D341Med (cell line): ENCODE results near the gene SMIM44.

Experiments used
- DNase-seq: peaks from one replicate; pipeline ENCODE4 v3.0.0; 2012; ENCODE audit warnings: low spot score

Gene SMIM44

GRCh38 chr19:3500429-3501101 lies 17.3 kb upstream of the SMIM44 start, which contains the start of gene DOHH:
Gene DOHH, minus strand, starts transcription at chr19:3500674. Its CDS starts 3,860 bp downstream, at chr19:3496814.
- peak; percentile 97 for DNase-seq

GRCh38 chr19:3499738-3500428 lies 16.6 kb upstream of the SMIM44 start:
- DNase-seq = peak; percentile 41

GRCh38 chr19:3497757-3498520 lies 14.7 kb upstream of the SMIM44 start:
- DNase-seq = no peak

GRCh38 chr19:3496392-3497273 lies 13.4 kb upstream of the SMIM44 start:
- no peak for DNase-seq

- DNase-seq = peak; percentile 25
Measured at GRCh38 chr19:3494559-3494958, 11.3 kb upstream of the SMIM44 start.

- DNase-seq = peak; percentile 76
Measured at GRCh38 chr19:3494051-3494450, 10.8 kb upstream of the SMIM44 start.

GRCh38 chr19:3493651-3494050 lies 10.4 kb upstream of the SMIM44 start:
- DNase-seq = peak; percentile 28

- DNase-seq = no peak
Measured at GRCh38 chr19:3492919-3493318, 9.7 kb upstream of the SMIM44 start.

- DNase-seq = peak; percentile 25
Measured at GRCh38 chr19:3492131-3492839, 9.0 kb upstream of the SMIM44 start.

- DNase-seq = peak; percentile 25
Measured at GRCh38 chr19:3491396-3492119, 8.3 kb upstream of the SMIM44 start.

GRCh38 chr19:3482507-3483225 lies 575 bp downstream of the SMIM44 start:
- peak; percentile 46 for DNase-seq

- no peak for DNase-seq
Measured at GRCh38 chr19:3481241-3482090, 1.8 kb downstream of the SMIM44 start.

GRCh38 chr19:3480383-3481091 lies 2.7 kb downstream of the SMIM44 start, which contains the start of gene SMIM24:
Gene SMIM24, minus strand, starts transcription at chr19:3480525. Its CDS starts 62 bp downstream, at chr19:3480463.
- DNase-seq = no peak

- peak; percentile 56 for DNase-seq
Measured at GRCh38 chr19:3479834-3480215, 3.4 kb downstream of the SMIM44 start.

GRCh38 chr19:3479177-3479833 lies 3.9 kb downstream of the SMIM44 start:
- peak; percentile 63 for DNase-seq

GRCh38 chr19:3478409-3479176 lies 4.6 kb downstream of the SMIM44 start:
- no peak for DNase-seq

GRCh38 chr19:3477951-3478350 lies 5.3 kb downstream of the SMIM44 start:
- peak; percentile 20 for DNase-seq
